ENCODE measurements around the gene LGMN. TPM values are rescaled to one million over a fixed set of nuclear protein-coding genes. Genes with fewer than 3 reads are reported as not detected.

Gene LGMN
- total RNA-seq (100 to 1,000 TPM in 5 of 10 donors, 10 to 100 TPM in 5; 82.2 to 211 (median 103) TPM), polyA plus RNA-seq (100 to 1,000 TPM in 1 of 2 donors, 10 to 100 TPM in 1; 92.4 to 125 TPM)
- long read RNA-seq, donor 1, transcript LGMN-211 (12 exons, 1,728 nt), result minor isoform, 6 of 58 reads
- long read RNA-seq, donor 1, transcript LGMN-201 (14 exons, 2,055 nt), result major isoform, 31 of 58 reads
- long read RNA-seq, donor 1, transcript LGMN-216 (13 exons, 1,797 nt), result minor isoform, 5 of 58 reads
- long read RNA-seq, donor 1, partial matches to known transcripts, result 9 of 58 reads
- long read RNA-seq, donor 1, other reads (novel, unspliced or antisense), result 7 of 58 reads
- long read RNA-seq, donor 2, transcript LGMN-201 (14 exons, 2,055 nt), result major isoform, 47 of 60 reads
- long read RNA-seq, donor 2, partial matches to known transcripts, result 5 of 60 reads
- long read RNA-seq, donor 2, other reads (novel, unspliced or antisense), result 4 of 60 reads
- long read RNA-seq, donor 3, transcript LGMN-201 (14 exons, 2,055 nt), result major isoform, 69 of 99 reads
- long read RNA-seq, donor 3, transcript LGMN-202 (15 exons, 2,115 nt), result minor isoform, 7 of 99 reads
- long read RNA-seq, donor 3, partial matches to known transcripts, result 6 of 99 reads
- long read RNA-seq, donor 3, other reads (novel, unspliced or antisense), result 9 of 99 reads

DNA sequence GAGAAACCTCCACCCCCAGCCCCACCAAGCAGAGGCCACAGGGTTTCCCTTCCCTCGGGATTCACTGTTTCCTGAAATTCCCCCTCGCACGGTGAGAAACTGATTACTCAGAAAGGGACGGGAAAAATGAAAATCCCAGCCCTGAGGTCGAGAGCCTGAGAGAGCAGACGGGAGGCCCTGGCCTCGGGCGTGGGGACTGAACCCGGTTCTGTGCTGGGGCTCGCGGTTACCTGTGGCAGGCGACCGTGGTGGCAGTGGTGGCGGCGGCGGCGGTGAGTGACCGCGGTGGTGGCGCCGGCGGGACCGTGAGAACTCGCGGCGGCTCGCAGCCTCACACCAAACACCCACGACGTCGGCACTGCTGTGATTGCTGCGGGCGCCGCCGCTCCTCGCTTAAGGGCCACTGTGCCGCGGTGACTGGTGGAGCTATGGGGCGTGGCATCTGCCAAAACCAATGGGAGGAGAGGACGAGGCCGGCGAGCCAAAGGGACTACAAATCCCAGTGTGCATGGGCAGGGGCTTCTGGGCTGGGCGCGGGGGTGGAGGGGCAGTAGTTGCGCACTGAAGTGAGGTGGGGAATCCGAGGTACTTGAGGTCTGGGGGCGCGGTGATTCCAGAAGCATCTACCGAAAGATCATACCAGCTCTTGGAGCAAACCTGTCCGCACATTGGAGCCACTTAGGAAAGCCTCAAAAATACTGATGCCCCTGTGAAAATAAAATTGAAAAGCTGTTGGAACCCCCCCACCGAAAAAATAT, at the start of gene LGMN:
Gene LGMN, minus strand, starts transcription at position 369 of the 758 bp plus-strand sequence. CDS start 15,841 bp downstream, outside the sequence.
- DNase-seq, result peak; percentile 96 to 98
- intact Hi-C loops (cut with DNase I), result loop anchor here in 3 of 10 donors (5.0 kb wide), 2 partner anchors 34 to 44 kb away; partner anchors contain the start of gene GOLGA5 (in 2 of the 3)

DNA sequence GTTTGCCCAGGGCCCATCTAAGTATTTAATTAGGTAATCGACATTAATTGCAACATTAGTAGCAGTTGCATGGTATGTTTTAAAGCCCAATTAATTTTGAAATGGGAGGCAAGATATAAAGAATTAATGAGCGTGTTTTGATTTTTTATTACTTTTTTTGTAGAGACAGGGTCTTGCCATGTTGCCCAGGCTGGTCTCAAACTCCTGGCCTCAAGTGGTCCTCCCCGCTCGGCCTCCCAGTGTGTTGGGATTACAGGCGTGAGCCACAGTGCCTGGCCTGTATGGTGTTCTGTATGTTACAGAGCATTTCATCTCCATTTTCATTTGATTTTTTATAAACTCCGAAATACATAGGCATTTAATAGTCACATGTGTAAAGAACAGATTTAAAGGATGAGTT, 46.5 kb upstream of the LGMN start:
- no peak for ATAC-seq
- Histone ChIP-seq H3K4me3 (peak overlapping the region; percentile 49 to 99 (median 86)), H3K36me3 (peaks cover 0 to 30% (median 8%) of the 10 kb centered on the region in 9 donors), H3K9me3 (peaks cover 0 to 10% (median 2%) of the 10 kb centered on the region in 11 donors), H3K4me1 (peaks cover 4 to 36% (median 28%) of the 10 kb centered on the region in 9 donors), H3K27ac (peak overlapping the region in 8 of 10 donors; percentile 77 to 97 (median 88)), H3K27me3 (no peaks in the 10 kb centered on the region)
- WGBS, 2 donors, result 62 to 64% methylated on average over 6 of the region's 6 CpGs
- TF ChIP-seq, protein P1, sequence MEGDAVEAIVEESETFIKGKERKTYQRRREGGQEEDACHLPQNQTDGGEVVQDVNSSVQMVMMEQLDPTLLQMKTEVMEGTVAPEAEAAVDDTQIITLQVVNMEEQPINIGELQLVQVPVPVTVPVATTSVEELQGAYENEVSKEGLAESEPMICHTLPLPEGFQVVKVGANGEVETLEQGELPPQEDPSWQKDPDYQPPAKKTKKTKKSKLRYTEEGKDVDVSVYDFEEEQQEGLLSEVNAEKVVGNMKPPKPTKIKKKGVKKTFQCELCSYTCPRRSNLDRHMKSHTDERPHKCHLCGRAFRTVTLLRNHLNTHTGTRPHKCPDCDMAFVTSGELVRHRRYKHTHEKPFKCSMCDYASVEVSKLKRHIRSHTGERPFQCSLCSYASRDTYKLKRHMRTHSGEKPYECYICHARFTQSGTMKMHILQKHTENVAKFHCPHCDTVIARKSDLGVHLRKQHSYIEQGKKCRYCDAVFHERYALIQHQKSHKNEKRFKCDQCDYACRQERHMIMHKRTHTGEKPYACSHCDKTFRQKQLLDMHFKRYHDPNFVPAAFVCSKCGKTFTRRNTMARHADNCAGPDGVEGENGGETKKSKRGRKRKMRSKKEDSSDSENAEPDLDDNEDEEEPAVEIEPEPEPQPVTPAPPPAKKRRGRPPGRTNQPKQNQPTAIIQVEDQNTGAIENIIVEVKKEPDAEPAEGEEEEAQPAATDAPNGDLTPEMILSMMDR (IDR thresholded peaks at IDR 0.05), result no peak
- intact Hi-C loops (cut with DNase I), result loop anchor here in 2 of 10 donors (5.0 kb wide), 1 partner anchor 48 kb away; the partner anchor contains the start of gene LGMN (in 2 of the 2)
- no peak for DNase-seq

More for the DNA sequence above, at the start of gene LGMN:
- 1 to 2% methylated on average over 50 of the region's 50 CpGs for WGBS, 2 donors
- TF ChIP-seq, protein P1 (IDR thresholded peaks at IDR 0.05), result peak in 1 of 9 donors; percentile 6
- peak; percentile 97 to 99 (median 98) for ATAC-seq
- Histone ChIP-seq H3K27me3 (peaks cover 0 to 26% (median 0%) of the 10 kb centered on the region in 7 donors), H3K4me3 (peak within 1 kb of the TSS; percentile 67 to 95 (median 76)), H3K27ac (peak within 1 kb of the TSS; percentile 26 to 92 (median 90)), H3K36me3 (peaks cover 0 to 5% (median 0%) of the 10 kb centered on the region in 9 donors), H3K9me3 (no peaks in the 10 kb centered on the region), H3K4me1 (peaks cover 10 to 69% (median 19%) of the 10 kb centered on the region in 9 donors)

DNA sequence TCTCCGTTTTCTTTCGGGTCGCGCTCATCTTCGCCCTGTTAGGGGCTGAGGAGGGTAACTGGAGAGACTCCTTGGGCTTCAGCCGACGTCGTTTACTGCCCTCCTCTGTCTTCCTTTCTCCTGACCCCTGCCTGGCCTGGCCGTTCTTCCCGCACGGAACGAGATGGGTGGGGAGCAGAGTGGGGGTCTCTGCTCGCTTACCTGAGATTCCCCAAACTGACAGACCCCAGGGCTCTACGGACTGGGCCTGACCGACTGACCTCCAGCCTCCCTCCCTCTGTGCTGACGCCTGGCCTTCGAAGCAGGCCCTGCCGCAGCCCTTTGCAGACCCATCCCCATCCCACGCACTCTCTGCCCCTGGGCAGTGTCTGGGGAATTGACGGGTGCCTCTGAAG, 46.1 kb upstream of the LGMN start:
- 0 to 1% methylated on average over 20 of the region's 20 CpGs for WGBS, 2 donors
- H3K4me3 ChIP-seq, result peak overlapping the region; percentile 49 to 99 (median 86)
- intact Hi-C loops (cut with DNase I), result loop anchor here in 2 of 10 donors (5.0 kb wide), 1 partner anchor 47 kb away; the partner anchor contains the start of gene LGMN (in 2 of the 2)
- no peaks in the 10 kb centered on the region for H3K27me3 ChIP-seq
- H3K27ac ChIP-seq, result peak overlapping the region; percentile 64 to 97 (median 88)
- peak in 6 of 8 donors; percentile 4 to 29 (median 7) for ATAC-seq
- TF ChIP-seq, protein P1 (IDR thresholded peaks at IDR 0.05), result no peak
- H3K4me1 ChIP-seq, result peaks cover 4 to 32% (median 25%) of the 10 kb centered on the region in 9 donors
- H3K9me3 ChIP-seq, result peaks cover 0 to 14% (median 6%) of the 10 kb centered on the region in 11 donors
- peaks cover 0 to 26% (median 8%) of the 10 kb centered on the region in 9 donors for H3K36me3 ChIP-seq
- no peak for DNase-seq

All from heart right ventricle (tissue), 16 donors.